Suppressor macrophage (primary cell): ENCODE data around the gene TMEM204.

ENCODE experiments used
- DNase-seq, 4 experiments: peaks; one replicate each; pipeline ENCODE4 v3.0.0-alpha.2; 2020 to 2022
- total RNA-seq, 17 experiments: gene quantifications; one replicate each; lab custom pipeline; 2026; ENCODE audit warnings: mixed read lengths in 6 of 17, inconsistent platforms in 3 of 17; lab: John Stamatoyannopoulos, UW

Gene TMEM204
- 0 to 1.1 (median 0.08) reads per million in 17 experiments for total RNA-seq

- DNase-seq = peak in 2 of 4 experiments; percentile 14 to 18
Measured at GRCh38 chr16:1533443-1533951, at the start of gene TMEM204. TMEM204 (plus strand) TSS chr16:1533666; CDS start chr16:1534276, 610 bp downstream.

GRCh38 chr16:1485847-1486496, 47.5 kb upstream of the TMEM204 start:
- no peak for DNase-seq

DNA sequence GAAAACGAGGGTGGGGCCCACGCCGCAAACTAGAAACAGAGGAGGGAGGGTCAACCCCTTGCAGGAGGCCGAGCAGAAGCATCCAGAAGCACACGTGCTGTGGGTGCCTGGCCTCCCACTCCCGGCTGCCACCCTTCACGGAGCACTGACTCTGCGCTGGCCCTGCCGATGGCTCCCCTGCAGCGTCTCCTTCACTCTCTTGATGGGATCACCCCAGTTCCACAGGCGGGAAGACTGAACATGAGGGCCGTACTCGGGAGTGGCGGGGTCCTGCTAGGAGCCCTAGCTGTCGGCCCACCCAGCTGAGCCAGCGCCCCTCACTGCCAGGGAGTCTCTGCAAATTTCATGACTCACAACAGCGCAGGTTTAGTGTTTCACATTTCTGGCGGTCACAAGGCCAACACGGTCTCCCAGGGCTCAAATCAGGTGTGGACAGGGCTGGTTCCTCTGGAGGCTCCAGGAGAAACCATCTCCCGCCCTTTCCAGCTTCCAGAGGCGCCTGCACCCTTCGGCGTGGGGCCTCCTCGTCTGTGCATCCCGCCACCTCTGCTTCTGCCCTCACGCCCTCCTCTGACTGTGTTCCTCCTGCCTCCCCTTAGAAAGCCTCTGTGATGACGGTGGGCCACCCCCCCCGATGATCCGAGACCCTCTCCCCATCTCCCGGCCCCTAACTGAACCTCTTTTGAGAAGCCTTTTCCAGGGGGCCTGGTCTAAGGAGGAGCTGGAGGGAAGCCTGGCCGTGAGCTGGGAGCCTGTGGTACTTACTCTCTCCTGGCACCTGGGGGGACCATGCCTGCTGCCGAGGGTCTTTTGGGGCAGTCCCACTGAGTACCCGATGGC, 46.7 kb upstream of the TMEM204 start:
- DNase-seq = no peak

- DNase-seq = no peak
Measured at GRCh38 chr16:1487395-1488053, 45.9 kb upstream of the TMEM204 start.

DNA sequence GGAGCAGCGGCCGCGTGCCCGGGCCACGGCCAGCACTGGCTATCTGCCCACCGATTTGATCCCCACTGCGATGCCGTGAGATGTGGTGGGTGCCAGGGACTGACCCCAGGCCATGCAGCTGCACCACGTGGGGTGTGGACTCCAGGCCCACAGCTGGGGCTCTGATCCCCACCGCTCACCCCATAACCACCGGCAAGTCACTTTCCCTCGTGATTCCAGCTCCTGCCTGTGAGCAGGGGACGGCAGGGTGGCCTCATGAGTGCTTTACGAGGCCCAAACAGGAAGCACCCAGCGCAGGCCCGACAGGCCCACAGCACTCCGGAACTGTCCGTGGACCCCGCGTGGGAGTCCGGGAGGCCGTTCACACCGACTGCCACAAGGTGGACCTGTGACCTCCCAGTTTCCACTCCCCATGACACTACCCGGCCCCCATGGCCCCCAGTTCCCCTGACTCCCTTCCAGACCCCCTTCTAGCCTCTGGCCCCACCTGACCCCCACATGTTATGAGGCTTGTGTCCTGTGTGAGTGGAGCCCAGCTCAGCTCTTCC, 45.3 kb upstream of the TMEM204 start:
- no peak for DNase-seq

GRCh38 chr16:1488619-1489018, 44.8 kb upstream of the TMEM204 start, which contains the start of gene PTX4:
PTX4 (minus strand) TSS chr16:1488944; CDS start chr16:1488909, 35 bp downstream.
- no peak for DNase-seq

- DNase-seq = no peak
Measured at GRCh38 chr16:1489077-1489476, 44.4 kb upstream of the TMEM204 start.

DNA sequence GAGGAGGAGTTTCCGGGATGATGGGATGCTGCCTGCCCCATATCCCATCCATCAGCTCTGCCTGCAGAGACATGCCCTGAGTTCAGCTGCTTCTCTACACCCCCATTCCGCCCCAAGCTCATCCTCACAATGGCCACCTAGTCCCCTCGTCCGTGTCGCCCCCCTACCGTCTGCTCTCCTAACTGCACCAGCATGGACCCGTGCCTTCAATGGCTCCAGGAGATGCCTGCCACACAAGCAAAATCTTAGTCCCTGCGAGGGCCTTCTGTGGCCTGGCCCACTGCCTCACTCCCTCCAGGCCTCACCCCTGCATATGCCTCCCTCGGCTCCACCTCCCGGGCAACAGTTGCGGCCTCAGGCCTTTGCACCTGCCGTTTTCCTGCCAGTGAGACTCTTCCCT, 42.1 kb upstream of the TMEM204 start:
- no peak for DNase-seq

DNA sequence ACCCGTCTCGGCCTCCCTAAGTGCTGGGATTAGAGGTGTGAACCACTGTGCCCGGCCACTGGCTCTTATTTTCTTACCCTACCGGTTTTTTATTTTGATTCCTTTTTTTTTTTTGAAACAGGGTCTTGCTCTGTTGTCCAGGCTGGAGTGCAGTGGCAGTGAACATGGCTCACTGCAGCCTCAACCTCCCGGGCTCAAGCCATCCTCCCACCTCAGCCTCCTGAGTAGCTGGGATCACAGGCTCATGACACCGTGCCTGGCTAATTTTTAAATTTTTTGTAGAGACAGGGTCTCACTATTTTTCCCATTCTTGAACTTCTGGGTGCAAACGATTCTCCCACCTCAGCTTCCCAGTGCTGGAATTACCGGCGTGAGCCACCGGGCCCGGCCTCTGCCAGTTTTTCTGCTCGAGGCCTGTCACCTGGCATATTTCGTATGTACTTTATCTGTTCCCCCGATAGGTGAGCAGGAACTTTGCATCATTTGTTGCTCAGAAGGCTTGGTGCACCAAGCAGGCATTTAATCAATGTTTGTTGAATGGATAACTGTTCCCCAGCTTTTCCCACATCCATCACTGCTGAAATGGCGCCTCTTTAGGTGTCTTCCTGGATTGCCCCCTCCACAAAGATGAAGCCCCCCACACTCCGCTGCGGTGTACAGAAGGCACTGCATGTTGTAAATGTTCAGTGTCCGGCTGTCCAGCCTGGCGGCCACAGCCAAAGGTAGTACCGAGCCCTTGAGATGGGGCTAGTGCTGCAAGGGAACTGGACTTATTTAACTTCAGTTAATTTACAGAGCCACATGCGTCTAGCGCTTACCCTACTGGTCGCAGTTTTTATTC, 41.2 kb upstream of the TMEM204 start:
- no peak for DNase-seq

DNA sequence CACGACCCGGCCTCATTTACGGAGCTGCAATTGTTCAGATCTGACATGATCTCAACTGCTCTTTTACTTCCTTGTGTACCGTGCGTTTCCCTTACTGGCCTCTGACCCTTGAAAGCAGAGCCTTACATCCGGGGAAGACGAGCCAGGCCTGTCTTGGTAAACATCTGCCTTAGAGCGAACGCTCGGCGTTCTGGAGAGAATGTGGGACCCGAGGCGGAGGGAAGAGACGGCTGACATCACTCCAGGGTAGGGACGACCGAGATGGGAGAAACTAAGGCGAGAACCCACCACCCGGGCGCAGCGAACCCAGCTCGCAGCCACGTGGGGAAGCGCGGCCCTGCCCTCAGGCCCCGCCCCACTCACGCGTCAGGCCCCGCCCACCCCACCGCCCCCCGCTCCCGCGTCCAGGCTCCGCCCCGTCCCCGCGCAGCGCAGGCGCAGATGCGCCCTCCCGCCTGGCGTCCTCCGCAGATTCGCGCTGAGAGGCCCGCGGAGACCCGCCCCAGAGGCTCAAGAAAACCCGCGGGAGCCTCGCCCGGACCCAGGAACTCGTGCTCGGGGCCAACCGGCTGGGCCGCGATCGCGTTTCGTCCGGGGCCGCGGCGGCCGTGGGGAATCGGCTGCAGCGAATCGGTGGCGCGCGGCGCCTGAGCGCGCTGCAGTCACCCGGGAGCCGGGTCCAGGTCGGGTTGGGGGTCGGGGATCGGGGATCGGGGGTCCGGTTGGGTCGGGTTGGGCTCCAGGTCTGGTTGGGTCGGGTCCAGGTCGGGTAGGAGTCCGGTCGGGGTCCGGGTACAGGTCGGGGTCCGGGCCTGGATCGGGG, 40.3 kb upstream of the TMEM204 start, which contains the start of gene TELO2:
TSS of gene TELO2 (plus strand) at position 438 of the 823 bp plus-strand sequence. CDS start 922 bp downstream, outside the sequence.
- DNase-seq = peak; percentile 89 to 97 (median 94)

- peak; percentile 7 to 55 (median 34) for DNase-seq
Measured at GRCh38 chr16:1493746-1494094, 39.7 kb upstream of the TMEM204 start.

DNA sequence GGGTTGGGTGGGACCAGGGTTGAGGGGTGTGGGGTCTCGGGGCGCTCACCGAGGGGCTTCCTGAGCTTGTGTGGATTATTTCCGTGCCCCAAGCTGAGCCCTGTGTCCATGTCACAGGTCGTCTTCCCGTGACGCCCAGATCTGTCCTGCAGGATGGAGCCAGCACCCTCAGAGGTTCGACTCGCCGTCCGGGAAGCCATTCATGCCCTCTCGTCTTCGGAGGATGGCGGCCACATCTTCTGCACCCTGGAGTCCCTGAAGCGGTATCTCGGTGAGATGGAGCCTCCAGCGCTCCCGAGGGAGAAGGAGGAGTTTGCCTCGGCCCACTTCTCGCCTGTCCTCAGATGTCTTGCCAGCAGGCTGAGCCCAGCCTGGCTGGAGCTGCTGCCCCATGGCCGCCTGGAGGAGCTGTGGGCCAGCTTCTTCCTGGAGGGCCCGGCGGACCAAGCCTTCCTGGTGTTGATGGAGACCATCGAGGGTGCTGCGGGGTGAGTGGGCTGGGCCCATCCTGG, 39.3 kb upstream of the TMEM204 start:
- DNase-seq = peak in 3 of 4 experiments; percentile 16 to 42 (median 23)

DNA sequence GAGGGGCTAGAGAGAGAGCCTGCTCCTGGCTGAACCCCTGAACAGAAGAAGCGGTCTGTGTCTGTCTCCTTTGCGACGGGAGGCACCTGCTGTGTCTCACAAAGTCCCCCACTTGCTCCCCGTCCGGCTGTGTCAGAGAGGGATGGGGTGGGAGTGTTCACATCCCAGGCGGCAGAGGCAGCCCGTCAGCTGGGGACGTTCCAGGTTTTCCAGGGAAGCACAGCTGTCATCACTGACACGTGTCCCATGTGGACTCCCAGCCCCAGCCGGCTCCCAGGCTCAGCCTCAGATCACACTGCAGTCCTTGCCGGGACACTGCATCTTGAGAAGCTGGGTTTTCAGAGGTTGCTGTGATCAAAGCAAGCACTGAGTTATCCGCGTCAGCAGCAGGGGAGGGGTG, 38.8 kb upstream of the TMEM204 start:
- DNase-seq = no peak

- DNase-seq = no peak
Measured at GRCh38 chr16:1495211-1495888, 38.1 kb upstream of the TMEM204 start.

- no peak for DNase-seq
Measured at GRCh38 chr16:1495889-1496262, 37.6 kb upstream of the TMEM204 start.

GRCh38 chr16:1496464-1496863, 37.0 kb upstream of the TMEM204 start:
- DNase-seq = no peak

- no peak for DNase-seq
Measured at GRCh38 chr16:1497014-1497598, 36.4 kb upstream of the TMEM204 start.

GRCh38 chr16:1498899-1499676, 34.4 kb upstream of the TMEM204 start:
- no peak for DNase-seq
